Dendritic cell treated with granulocyte-macrophage colony-stimulating factor and Interleukin-4, amounts not matched to agents 40 ng/mL and 50 ng/mL, for 4 days (primary cell): ENCODE data around the gene STON2.

Source experiments
- H3K27ac Mint-ChIP-seq: one replicate; pipeline ENCODE4 v1.8.0; 2022; ENCODE audit warnings: mild to moderate bottlenecking, mixed read lengths
- H3K27me3 Mint-ChIP-seq: one replicate; pipeline ENCODE4 v1.8.0; 2022; ENCODE audit warnings: mild to moderate bottlenecking, mixed read lengths
- H3K36me3 Mint-ChIP-seq: one replicate; pipeline ENCODE4 v1.8.0; 2022; ENCODE audit warnings: low read depth, mixed read lengths
- H3K4me1 Mint-ChIP-seq: one replicate; pipeline ENCODE4 v1.8.0; 2022; ENCODE audit warnings: low read depth, mixed read lengths
- H3K4me3 Mint-ChIP-seq: one replicate; pipeline ENCODE4 v1.8.0; 2022; ENCODE audit warnings: mild to moderate bottlenecking, moderate library complexity, mixed read lengths
- H3K9me3 Mint-ChIP-seq: one replicate; pipeline ENCODE4 v1.8.0; 2022; ENCODE audit warnings: mixed read lengths
- intact Hi-C: fragments of 100-400 bp; cut with micrococcal nuclease; formaldehyde crosslinking; loops from one replicate; pipeline ENCODE4 v1.15.0; 2022

STON2 gene

DNA sequence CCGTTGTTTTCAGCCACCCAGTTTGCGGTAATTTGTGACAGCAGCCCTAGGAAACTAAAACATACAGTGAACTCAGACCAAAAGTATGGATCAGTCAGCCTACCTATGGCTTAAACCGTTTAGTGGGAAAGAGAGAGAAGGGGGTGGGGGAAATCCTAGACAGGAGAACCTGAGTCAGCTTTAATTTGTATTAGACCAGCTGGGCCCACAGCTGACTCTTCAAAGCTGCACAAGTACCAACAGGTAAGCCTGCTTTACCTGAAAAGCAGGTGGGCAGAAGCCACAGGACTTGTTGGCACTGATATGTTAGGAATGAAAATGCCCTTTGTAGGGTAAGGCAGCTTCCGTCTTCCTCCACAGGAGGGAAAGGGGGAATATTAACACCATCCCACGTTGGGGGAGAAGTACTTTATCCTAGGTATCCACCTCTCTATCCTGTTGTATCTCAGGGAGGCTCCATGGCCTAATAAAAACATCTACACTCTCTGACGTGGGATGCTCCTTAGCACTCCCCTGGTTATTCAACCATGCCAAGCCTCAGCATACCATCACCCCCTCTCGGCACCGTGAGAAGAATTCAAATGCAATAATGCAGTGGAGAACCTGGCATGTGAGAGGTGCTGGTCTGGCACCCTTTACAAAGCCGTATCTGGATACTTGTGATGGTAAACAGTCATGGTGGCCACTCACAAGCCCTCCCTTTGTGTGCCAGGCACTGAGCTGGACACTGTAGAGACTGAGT is 70.3 kb downstream of the STON2 start:
- Mint-ChIP-seq H3K9me3 (no peaks in the 10 kb centered on the region), H3K4me1 (peaks cover 6% of the 10 kb centered on the region), H3K27me3 (peaks cover 6% of the 10 kb centered on the region), H3K36me3 (no peaks in the 10 kb centered on the region), H3K27ac (no peak overlapping the region), H3K4me3 (no peak overlapping the region)
- intact Hi-C loops: no loop called here

DNA sequence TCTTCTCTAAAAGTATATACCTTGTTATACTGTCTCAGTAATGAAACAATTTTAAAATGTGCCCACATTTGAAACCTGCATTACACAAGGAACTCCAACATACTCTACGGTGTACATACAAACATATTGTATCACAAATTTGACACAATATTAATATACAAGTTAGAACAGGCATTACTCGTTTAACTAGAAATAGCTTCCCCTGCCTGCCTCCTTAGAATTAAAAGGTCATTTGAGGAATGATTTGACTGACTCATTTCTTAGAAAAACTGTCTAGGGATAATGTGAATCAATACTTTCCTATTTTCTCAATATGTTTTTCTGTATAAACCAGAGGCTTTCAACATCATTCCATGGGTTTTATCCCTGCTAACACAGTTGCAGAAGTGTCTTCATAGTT is 73.7 kb downstream of the STON2 start:
- peaks cover 3% of the 10 kb centered on the region for H3K27me3 Mint-ChIP-seq

DNA sequence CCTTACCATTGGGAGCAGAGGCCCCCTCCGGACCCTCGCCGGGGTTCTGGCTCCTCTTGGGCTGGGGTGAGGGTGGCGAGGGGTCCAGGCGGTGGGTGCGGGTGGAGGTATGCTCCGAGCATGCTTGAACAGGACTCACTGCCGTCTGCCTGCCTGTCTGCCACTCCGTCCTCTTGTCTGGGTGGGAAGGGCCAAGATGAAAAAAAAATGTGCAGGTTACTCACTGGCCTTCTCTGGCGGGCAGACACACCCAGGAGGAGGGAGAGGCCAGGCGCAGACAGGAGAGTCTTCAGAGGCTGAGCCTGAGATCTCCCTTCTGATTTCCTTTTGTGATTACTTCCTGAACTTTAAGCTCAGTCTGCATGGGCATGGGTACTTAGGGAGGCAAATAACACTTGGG is 76.1 kb downstream of the STON2 start:
- H3K9me3 Mint-ChIP-seq: no peaks in the 10 kb centered on the region

More for the DNA sequence above, 73.7 kb downstream of the STON2 start:
- intact Hi-C loops: no loop called here
- Mint-ChIP-seq H3K9me3 (no peaks in the 10 kb centered on the region), H3K4me1 (no peaks in the 10 kb centered on the region), H3K27ac (no peak overlapping the region), H3K4me3 (no peak overlapping the region), H3K36me3 (no peaks in the 10 kb centered on the region)

DNA sequence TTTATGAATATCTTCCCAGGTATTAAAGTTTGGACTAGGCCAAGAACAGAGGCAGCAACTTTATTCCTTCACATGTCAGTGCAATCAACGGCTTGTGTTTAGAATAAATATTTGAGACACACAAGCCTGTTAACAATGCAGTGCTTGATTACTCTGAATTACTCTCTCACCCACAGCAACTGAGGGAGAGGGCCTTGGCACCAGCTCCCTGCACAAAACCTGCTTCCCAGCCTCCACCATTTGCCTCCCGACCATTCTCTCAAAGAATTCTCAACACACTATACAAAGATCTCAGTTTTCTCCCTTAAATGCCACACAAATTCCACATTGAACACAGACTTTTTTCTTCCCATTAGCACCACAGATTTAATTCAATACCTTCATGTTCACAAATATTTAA is 77.0 kb downstream of the STON2 start:
- no peaks in the 10 kb centered on the region for H3K4me1 Mint-ChIP-seq
- no peaks in the 10 kb centered on the region for H3K27me3 Mint-ChIP-seq
- intact Hi-C loops: no loop called here
- peaks cover 5% of the 10 kb centered on the region for H3K36me3 Mint-ChIP-seq
- no peak overlapping the region for H3K4me3 Mint-ChIP-seq
- H3K9me3 Mint-ChIP-seq: no peaks in the 10 kb centered on the region
- no peak overlapping the region for H3K27ac Mint-ChIP-seq

More for the DNA sequence above, 76.1 kb downstream of the STON2 start:
- H3K4me3 Mint-ChIP-seq: no peak overlapping the region
- no peak overlapping the region for H3K27ac Mint-ChIP-seq
- H3K36me3 Mint-ChIP-seq: no peaks in the 10 kb centered on the region
- no peaks in the 10 kb centered on the region for H3K4me1 Mint-ChIP-seq
- intact Hi-C loops: no loop called here
- H3K27me3 Mint-ChIP-seq: peaks cover under 1% of the 10 kb centered on the region

DNA sequence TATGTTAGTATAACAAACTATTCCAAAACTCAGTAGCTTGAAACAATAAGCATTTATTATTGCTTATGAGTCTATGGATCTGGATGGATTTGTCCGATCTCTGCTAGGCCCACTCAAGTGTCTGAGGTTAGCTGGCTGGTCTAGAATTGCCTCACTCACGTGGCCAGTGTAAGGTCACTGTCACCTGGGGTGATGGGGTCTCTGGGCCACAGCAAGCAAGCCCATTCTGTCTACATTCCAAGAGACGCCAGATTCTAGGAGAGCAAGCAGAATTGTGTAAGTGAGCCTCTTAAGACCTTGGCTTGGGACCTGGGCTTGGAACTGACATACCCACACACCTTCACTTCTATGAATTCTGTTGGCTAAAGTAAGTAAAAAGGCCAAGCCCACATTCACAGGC is 80.2 kb downstream of the STON2 start:
- Mint-ChIP-seq H3K27me3 (no peaks in the 10 kb centered on the region), H3K36me3 (peaks cover 5% of the 10 kb centered on the region), H3K27ac (no peak overlapping the region), H3K4me3 (no peak overlapping the region), H3K4me1 (no peaks in the 10 kb centered on the region), H3K9me3 (no peaks in the 10 kb centered on the region)
- intact Hi-C loops: no loop called here

DNA sequence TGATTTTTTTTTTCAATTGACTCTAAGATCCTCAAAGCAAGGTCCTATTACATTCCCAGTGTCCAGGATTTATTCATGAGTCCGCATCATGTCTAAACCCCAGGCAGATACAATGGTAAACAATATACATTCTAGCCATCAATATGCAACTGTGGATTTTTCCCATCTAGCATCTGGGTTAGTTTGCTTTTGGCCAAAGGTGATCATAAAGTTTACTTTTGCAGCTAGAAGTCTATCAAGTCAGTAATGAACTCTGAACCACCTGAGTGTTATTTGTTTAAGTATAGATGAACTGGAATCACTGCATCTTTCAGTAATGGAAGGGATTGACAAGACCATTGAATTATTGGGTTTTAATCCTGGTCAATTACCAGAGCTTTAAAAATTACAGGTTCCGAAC is 80.8 kb downstream of the STON2 start:
- H3K9me3 Mint-ChIP-seq: no peaks in the 10 kb centered on the region
- H3K4me1 Mint-ChIP-seq: peaks cover under 1% of the 10 kb centered on the region
- H3K36me3 Mint-ChIP-seq: peaks cover 5% of the 10 kb centered on the region
- no peak overlapping the region for H3K27ac Mint-ChIP-seq
- no peak overlapping the region for H3K4me3 Mint-ChIP-seq
- H3K27me3 Mint-ChIP-seq: no peaks in the 10 kb centered on the region
- intact Hi-C loops: no loop called here

DNA sequence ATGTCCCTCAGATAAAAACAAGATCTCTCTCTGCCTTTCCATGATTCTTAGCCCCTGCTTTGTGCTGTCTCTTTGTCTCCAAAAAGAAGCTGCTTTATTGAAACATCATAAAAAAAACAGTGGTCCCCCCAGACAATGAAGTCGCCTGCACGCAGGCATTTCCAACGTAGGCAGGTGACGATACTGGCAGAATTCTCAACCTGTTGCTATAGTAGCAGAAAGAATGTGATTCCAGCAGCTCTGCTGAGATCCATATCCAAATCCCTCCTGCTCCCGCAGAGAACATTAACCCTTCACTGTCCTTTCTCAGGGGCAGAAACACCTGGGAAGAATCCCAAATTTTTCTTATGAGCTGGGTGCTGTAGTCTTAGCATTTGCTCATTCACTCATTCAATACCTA is 84.8 kb downstream of the STON2 start:
- H3K9me3 Mint-ChIP-seq: no peaks in the 10 kb centered on the region
- H3K27me3 Mint-ChIP-seq: peaks cover 7% of the 10 kb centered on the region
- intact Hi-C loops: no loop called here
- H3K4me1 Mint-ChIP-seq: peaks cover 33% of the 10 kb centered on the region
- H3K36me3 Mint-ChIP-seq: peaks cover 5% of the 10 kb centered on the region
- no peak overlapping the region for H3K4me3 Mint-ChIP-seq
- H3K27ac Mint-ChIP-seq: no peak overlapping the region

DNA sequence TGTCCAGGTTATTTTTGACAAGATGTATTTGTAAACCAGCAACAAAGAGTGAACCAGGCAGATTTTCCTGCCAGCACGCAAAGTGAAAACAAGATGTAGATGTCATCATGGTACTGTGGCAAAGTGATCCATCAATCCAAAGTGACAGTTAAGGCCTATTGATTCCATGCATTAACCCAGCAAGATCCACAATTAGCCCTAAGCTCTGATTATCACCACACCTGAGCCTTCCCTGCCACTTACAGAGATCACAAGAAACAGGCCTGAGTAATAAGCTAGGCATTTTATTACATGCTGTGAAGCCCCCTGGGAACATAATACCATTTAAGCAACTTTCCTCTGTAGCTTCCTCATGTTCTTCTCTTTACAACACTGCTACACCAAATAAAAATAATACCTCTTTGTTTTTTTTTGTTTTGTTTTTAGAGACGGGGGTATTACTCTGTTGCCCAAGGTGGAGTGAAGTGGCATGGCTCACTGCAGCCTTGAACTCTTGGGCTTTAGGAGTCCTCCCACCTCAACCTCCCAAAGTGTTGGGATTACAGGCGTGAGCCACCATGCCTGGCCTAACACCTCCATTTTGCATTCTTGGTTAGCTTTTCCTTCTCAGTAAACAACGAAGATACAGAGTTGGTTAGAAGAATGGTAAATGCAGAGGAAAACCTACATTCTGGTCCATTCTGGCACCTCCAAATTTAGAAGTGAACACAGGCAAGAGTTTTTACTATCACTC is 85.5 kb downstream of the STON2 start:
- Mint-ChIP-seq H3K36me3 (peaks cover 5% of the 10 kb centered on the region), H3K9me3 (no peaks in the 10 kb centered on the region), H3K27ac (no peak overlapping the region), H3K4me3 (no peak overlapping the region), H3K27me3 (peaks cover 7% of the 10 kb centered on the region), H3K4me1 (peaks cover 33% of the 10 kb centered on the region)
- intact Hi-C loops: no loop called here

DNA sequence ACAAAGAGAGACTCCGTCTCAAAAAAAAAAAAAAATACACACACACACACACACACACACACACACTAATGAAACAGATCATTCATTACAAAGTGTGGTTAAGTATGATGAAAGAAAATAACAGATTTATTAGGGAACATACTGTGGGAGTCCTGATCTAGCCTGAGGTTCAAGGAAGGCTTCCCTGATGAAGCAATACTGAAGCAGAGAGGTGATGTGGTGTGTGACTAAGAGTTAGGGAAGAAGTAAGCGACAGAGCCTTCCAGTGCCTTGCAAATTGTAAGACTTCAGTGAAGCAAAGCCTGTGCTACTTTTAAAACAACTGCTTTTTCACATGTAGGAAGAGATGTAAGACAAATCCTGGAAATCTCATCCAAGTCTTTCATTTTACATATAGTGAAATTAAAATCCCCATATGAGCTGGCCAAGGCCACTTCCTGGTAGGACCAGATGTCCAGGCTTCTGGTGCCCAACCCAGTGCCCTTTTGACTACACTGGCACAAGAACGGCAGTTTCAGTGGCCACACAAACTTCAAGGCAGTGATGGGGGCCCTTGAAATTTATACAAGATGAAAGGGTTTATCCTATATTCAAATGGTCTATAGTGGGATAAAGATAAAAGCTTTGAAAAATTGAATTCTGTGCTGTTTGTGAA is 86.2 kb downstream of the STON2 start:
- H3K36me3 Mint-ChIP-seq: peaks cover 5% of the 10 kb centered on the region
- H3K4me1 Mint-ChIP-seq: peaks cover 33% of the 10 kb centered on the region
- H3K27ac Mint-ChIP-seq: no peak overlapping the region
- peaks cover 7% of the 10 kb centered on the region for H3K27me3 Mint-ChIP-seq
- no peaks in the 10 kb centered on the region for H3K9me3 Mint-ChIP-seq
- intact Hi-C loops: no loop called here
- H3K4me3 Mint-ChIP-seq: no peak overlapping the region

DNA sequence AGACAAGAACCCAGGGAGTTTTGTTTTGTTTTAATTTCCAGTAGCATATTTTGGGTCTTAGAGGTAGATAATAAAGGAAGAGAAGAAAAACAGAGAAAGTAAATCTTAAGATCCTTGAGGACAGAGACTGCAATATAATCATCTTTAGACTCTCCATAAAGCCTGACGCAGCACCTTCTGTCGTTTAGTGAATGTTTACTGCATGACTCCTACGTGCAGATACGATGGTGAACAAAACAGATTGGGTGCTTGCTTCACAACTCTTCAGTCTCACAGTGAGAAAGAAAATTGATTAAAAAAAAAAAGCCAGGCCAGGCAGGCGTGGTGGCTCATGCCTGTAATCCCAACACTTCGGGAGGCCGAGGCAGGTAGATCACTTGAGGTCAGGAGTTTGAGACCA is 86.9 kb downstream of the STON2 start:
- Mint-ChIP-seq H3K4me1 (peaks cover 33% of the 10 kb centered on the region), H3K27ac (no peak overlapping the region), H3K4me3 (no peak overlapping the region), H3K9me3 (no peaks in the 10 kb centered on the region), H3K27me3 (peaks cover 7% of the 10 kb centered on the region), H3K36me3 (peaks cover under 1% of the 10 kb centered on the region)
- intact Hi-C loops: no loop called here

DNA sequence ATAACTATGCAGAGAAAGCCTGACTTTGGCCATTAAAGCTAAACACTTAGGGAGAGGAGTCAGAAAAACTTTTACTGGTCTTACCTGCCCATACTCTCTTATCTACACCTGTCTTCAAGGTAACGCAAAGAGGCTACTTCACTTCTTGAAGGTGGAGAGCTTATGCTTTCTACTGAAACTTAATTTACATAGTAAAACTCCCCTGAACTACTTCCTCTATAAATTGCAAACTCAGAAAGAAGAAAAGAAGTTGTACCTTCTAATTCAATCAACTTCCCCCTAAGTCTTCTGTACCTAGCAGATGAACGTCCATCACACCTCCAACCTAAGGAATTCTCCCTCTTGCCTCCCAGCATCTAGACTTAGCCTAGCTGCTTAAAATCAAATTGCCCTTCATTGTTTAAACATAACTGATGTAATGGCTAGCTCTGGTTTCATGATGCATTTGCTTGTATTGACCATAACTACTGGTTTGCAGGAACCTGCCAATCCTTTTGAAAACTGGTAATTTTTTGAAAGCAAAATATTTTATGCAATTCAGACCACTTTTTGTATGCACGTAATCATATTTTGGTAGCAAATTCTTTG is 87.7 kb downstream of the STON2 start:
- peaks cover 33% of the 10 kb centered on the region for H3K4me1 Mint-ChIP-seq
- peaks cover 7% of the 10 kb centered on the region for H3K27me3 Mint-ChIP-seq
- no peak overlapping the region for H3K27ac Mint-ChIP-seq
- intact Hi-C loops: no loop called here
- no peak overlapping the region for H3K4me3 Mint-ChIP-seq
- H3K9me3 Mint-ChIP-seq: no peaks in the 10 kb centered on the region
- H3K36me3 Mint-ChIP-seq: no peaks in the 10 kb centered on the region

DNA sequence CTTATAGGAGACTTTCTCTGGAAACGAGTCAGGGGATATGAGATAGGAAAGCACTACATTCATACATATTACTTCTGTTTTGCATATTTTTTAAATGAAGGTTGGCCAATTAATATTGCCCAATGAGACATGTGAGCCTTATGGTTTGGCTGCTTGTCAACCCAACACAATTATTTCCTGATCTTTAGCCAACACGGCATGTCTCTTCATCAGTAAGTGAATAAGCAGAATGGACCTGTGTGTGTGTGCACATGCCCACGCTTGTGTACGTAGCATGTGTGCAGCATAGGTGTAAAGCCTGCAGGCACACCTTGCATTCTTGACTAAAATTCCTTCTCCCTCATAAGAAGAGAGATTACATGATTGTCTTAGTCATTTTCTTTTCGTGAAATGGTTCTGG is 88.3 kb downstream of the STON2 start:
- intact Hi-C loops: no loop called here
- Mint-ChIP-seq H3K36me3 (no peaks in the 10 kb centered on the region), H3K4me3 (no peak overlapping the region), H3K4me1 (peaks cover 33% of the 10 kb centered on the region), H3K9me3 (no peaks in the 10 kb centered on the region), H3K27me3 (peaks cover 7% of the 10 kb centered on the region), H3K27ac (no peak overlapping the region)

DNA sequence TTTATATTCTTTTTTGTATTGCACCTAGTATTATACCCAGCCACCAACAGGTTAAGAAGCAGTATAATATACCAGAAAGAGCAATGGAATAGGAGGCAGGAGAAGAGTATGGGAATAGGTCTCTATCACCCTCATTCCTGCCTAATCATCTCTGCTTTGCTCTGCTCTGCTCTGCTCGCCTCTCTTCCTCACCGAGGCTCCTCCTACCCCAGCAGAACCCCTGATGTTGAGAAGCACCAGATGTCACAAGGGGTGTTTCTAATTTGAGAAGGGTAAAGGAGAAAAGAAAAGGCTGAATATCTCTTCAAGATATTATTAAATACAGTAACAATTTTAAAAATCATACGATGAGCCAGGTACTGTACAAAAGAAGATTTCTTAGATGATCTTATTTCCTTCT is 89.0 kb downstream of the STON2 start:
- Mint-ChIP-seq H3K27me3 (peaks cover 7% of the 10 kb centered on the region), H3K4me3 (no peak overlapping the region), H3K4me1 (peaks cover 33% of the 10 kb centered on the region), H3K36me3 (no peaks in the 10 kb centered on the region), H3K27ac (no peak overlapping the region), H3K9me3 (no peaks in the 10 kb centered on the region)
- intact Hi-C loops: no loop called here

DNA sequence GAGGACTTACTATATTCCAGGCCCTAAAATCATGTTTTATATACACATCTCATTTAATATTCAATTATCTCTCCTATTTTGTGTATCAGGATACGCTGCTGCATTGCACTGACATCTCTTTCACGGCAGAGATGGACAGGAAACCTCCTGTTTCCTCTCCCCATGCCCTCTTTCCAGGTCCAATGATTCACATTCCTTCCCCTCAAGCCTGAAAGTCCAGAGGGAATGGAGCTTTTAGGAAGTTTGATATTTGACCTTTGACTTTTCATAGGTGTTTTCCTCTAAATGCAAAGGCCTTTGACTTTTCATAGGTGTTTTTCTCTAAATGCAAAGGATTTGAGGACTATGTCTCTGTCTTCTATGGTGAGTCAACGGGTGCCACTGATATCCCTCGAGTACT is 89.5 kb downstream of the STON2 start:
- H3K4me1 Mint-ChIP-seq: peaks cover 33% of the 10 kb centered on the region
- intact Hi-C loops: no loop called here
- H3K36me3 Mint-ChIP-seq: no peaks in the 10 kb centered on the region
- H3K27ac Mint-ChIP-seq: no peak overlapping the region
- no peaks in the 10 kb centered on the region for H3K9me3 Mint-ChIP-seq
- H3K27me3 Mint-ChIP-seq: peaks cover 7% of the 10 kb centered on the region
- H3K4me3 Mint-ChIP-seq: no peak overlapping the region
